Psoas muscle (tissue), 8 donors: ENCODE measurements around the gene ILDR1. TPM values are rescaled to one million over a fixed set of nuclear protein-coding genes. Genes with fewer than 3 reads are reported as not detected.

ENCODE experiments used
- ATAC-seq, 4 donors: fragments of 200-7000 bp; cut with Tn5 transposase; one replicate each; pipeline ENCODE4 v1.9.1; 2020; ENCODE audit warnings: moderate library complexity in 3 of 4, mild to moderate bottlenecking in 2 of 4
- DNase-seq, 2 donors: peaks; one replicate each; pipeline ENCODE4 v3.0.0-alpha.2; 2020
- H3K27ac ChIP-seq: fragments of 200-600 bp; one replicate; pipeline ENCODE4 v1.8.0; 2022
- H3K27me3 ChIP-seq, 3 donors: fragments of 200-600 bp in 1 of 3; one replicate each; pipeline versions ENCODE4 v1.6.1 to v1.8.0; 2013 to 2022; ENCODE audit warnings: low read length in 2 of 3, mild to moderate bottlenecking in 2 of 3, moderate library complexity in 1 of 3; ENCODE audit not compliant: insufficient read depth in 3 of 3
- H3K36me3 ChIP-seq, 2 donors: fragments of 200-600 bp in 1 of 2; one replicate each; pipeline versions ENCODE4 v1.6.1 to v1.8.0; 2013 to 2022; ENCODE audit warnings: low read depth in 1 of 2, mild to moderate bottlenecking in 1 of 2, moderate library complexity in 1 of 2; ENCODE audit not compliant: insufficient read depth in 1 of 2
- H3K4me1 ChIP-seq: fragments of 200-600 bp; one replicate; pipeline ENCODE4 v1.8.0; 2022
- H3K4me3 ChIP-seq: fragments of 200-600 bp; one replicate; pipeline ENCODE4 v1.8.0; 2022; ENCODE audit warnings: mild to moderate bottlenecking
- H3K9me3 ChIP-seq: fragments of 200-600 bp; one replicate; pipeline ENCODE4 v1.8.0; 2022
- CTCF ChIP-seq: fragments of 200-600 bp; IDR thresholded peaks from one replicate; pipeline ENCODE4 v1.8.0; 2022; ENCODE audit warnings: antibody characterized with exemption
- WGBS, 3 donors: extraction: QIAGEN DNeasy Blood & Tissue Kit; methylation state at CpG; one replicate each; pipeline versions ENCODE4 v1.1.6 to v1.1.7; 2013; 5-methylcytosine and 5-hydroxymethylcytosine counted together
- intact Hi-C, 2 donors: fragments of 100-400 bp; cut with DNase I; formaldehyde crosslinking; loops; one replicate each; pipeline versions ENCODE4 v1.11.0 to v1.14.2; 2022
- polyA plus RNA-seq, 3 donors: library from polyadenylated mRNA; stranded (reverse); fragments of 200-250 nt; gene quantifications; one replicate each; pipeline ENCODE4 v1.2.3, GENCODE V29; 2013
- total RNA-seq, 4 donors: library from RNA; stranded (reverse); fragmentation: NEBNext Ultra II Directional in 2 of 4; extraction: Animal tissue kit (Norgen Biotek cat#: 25700) in 2 of 4; gene quantifications; one replicate each; pipeline versions ENCODE4 v1.2.1 to v1.2.4, GENCODE V29; 2021 to 2023
- donor health status: healthy with polysubstance abuse.
- donor health status: DM: no; HTN: no; CAD: no; lungs with moderate emphysema.
- donor health status: Bipolar disorder and iron deficiency.
- donor health status: healthy.
- donor health status: DM: yes; HTN: yes; CAD: no.
- donor health status: DM: no; HTN: no; CAD: no.
- donor health status: DM: no; HTN: no; CAD: no.
- donor health status: DM: yes; HTN: yes; CAD: no.

ILDR1 gene
- total and polyA plus RNA-seq, 7 donors: not detected

GRCh38 chr3:121998030-121998580, 23.9 kb downstream of the ILDR1 start:
- 65 to 68% (median 68%) methylated on average over 4 of the region's 4 CpGs for WGBS, 3 donors
- peaks cover 0 to 1% (median 0%) of the 10 kb centered on the region in 3 donors for H3K27me3 ChIP-seq
- no peaks in the 10 kb centered on the region for H3K4me1 ChIP-seq
- no peak for DNase-seq
- H3K4me3 ChIP-seq: no peak overlapping the region
- intact Hi-C loops: loop anchor here (5.0 to 10.0 kb wide), 2 partner anchors 451 to 453 kb away; partner anchors contain the start of gene POLQ (in 2 of the 2)
- H3K36me3 ChIP-seq: no peaks in the 10 kb centered on the region
- ATAC-seq: no peak
- TF ChIP-seq CTCF: no peak
- no peak overlapping the region for H3K27ac ChIP-seq
- H3K9me3 ChIP-seq: no peaks in the 10 kb centered on the region

GRCh38 chr3:121997372-121997771, 24.7 kb downstream of the ILDR1 start:
- Histone ChIP-seq H3K4me3 (no peak overlapping the region), H3K27ac (no peak overlapping the region), H3K27me3 (no peaks in the 10 kb centered on the region), H3K4me1 (no peaks in the 10 kb centered on the region), H3K9me3 (no peaks in the 10 kb centered on the region), H3K36me3 (no peaks in the 10 kb centered on the region)
- no peak for TF ChIP-seq CTCF
- no peak for ATAC-seq
- 62 to 69% (median 63%) methylated on average over 2 of the region's 2 CpGs for WGBS, 3 donors
- DNase-seq: no peak
- intact Hi-C loops: loop anchor here (5.0 to 10.0 kb wide), 2 partner anchors 450 to 453 kb away; partner anchors contain the start of gene POLQ (in 2 of the 2)

GRCh38 chr3:121996441-121996840, 25.6 kb downstream of the ILDR1 start:
- TF ChIP-seq CTCF: no peak
- intact Hi-C loops: loop anchor here (5.0 to 10.0 kb wide), 2 partner anchors 449 to 452 kb away; partner anchors contain the start of gene POLQ (in 2 of the 2)
- Histone ChIP-seq H3K27me3 (no peaks in the 10 kb centered on the region), H3K27ac (no peak overlapping the region), H3K9me3 (no peaks in the 10 kb centered on the region), H3K36me3 (no peaks in the 10 kb centered on the region), H3K4me1 (no peaks in the 10 kb centered on the region), H3K4me3 (no peak overlapping the region)
- ATAC-seq (no peak), DNase-seq (no peak)
- 40 to 86% (median 77%) methylated on average over 2 of the region's 2 CpGs for WGBS, 3 donors

GRCh38 chr3:121995161-121996137, 26.6 kb downstream of the ILDR1 start:
- WGBS, 3 donors: 49 to 56% (median 55%) methylated on average over 14 of the region's 14 CpGs
- intact Hi-C loops: loop anchor here (5.0 to 10.0 kb wide), 2 partner anchors 448 to 451 kb away; partner anchors contain the start of gene POLQ (in 2 of the 2)
- peak; percentile 26 for TF ChIP-seq CTCF
- ATAC-seq: peak; percentile 65 to 72 (median 67)
- no peaks in the 10 kb centered on the region for H3K9me3 ChIP-seq
- no peaks in the 10 kb centered on the region for H3K36me3 ChIP-seq
- no peaks in the 10 kb centered on the region for H3K4me1 ChIP-seq
- peak overlapping the region; percentile 30 for H3K27ac ChIP-seq
- H3K27me3 ChIP-seq: no peaks in the 10 kb centered on the region
- no peak overlapping the region for H3K4me3 ChIP-seq
- DNase-seq: peak; percentile 39 to 64
